Hepatocyte (in vitro differentiated cells): ENCODE measurements around the gene ABCB10. TPM values are rescaled to one million over a fixed set of nuclear protein-coding genes. Genes with fewer than 3 reads are reported as not detected.

ENCODE experiments used
- DNase-seq: peaks from one replicate; pipeline ENCODE4 v3.0.0-alpha.2; 2016; ENCODE audit warnings: low spot score
- H2AFZ ChIP-seq: fragments of 200-600 bp; sonication (generic); 2 replicates; pipeline ENCODE4 v1.6.0; 2016; ENCODE audit warnings: antibody characterized with exemption, mild to moderate bottlenecking
- H3K27ac ChIP-seq: fragments of 200-600 bp; sonication (generic); 2 replicates; pipeline ENCODE4 v1.5.1; 2016; ENCODE audit warnings: mild to moderate bottlenecking
- H3K27me3 ChIP-seq: fragments of 200-600 bp; sonication (generic); 2 replicates; pipeline ENCODE4 v1.6.1; 2016
- H3K36me3 ChIP-seq: fragments of 200-600 bp; sonication (generic); replicated peaks from 2 replicates; pipeline ENCODE4 v1.5.1; 2016; ENCODE audit warnings: low read depth; ENCODE audit not compliant: insufficient read depth
- H3K4me1 ChIP-seq: fragments of 200-600 bp; sonication (generic); 2 replicates; pipeline ENCODE4 v1.5.1; 2016; ENCODE audit warnings: mild to moderate bottlenecking, moderate library complexity; ENCODE audit not compliant: insufficient read depth
- H3K4me2 ChIP-seq: fragments of 200-600 bp; sonication (generic); 2 replicates; pipeline ENCODE4 v1.6.0; 2016
- H3K4me3 ChIP-seq: fragments of 200-600 bp; sonication (generic); 2 replicates; pipeline ENCODE4 v1.5.1; 2016; ENCODE audit warnings: mild to moderate bottlenecking
- H3K79me2 ChIP-seq: fragments of 200-600 bp; sonication (generic); 2 replicates; pipeline ENCODE4 v1.6.0; 2017; ENCODE audit warnings: mild to moderate bottlenecking
- H3K9me2 ChIP-seq: fragments of 200-600 bp; sonication (generic); replicated peaks from 2 replicates; pipeline ENCODE4 v1.6.0; 2017; ENCODE audit warnings: mild to moderate bottlenecking; ENCODE audit not compliant: insufficient read depth
- H3K9me3 ChIP-seq: fragments of 200-600 bp; sonication (generic); 2 replicates; pipeline ENCODE4 v1.5.1; 2016; ENCODE audit warnings: low read depth, mild to moderate bottlenecking
- H4K20me1 ChIP-seq: fragments of 200-600 bp; sonication (generic); 2 replicates; pipeline ENCODE4 v1.6.0; 2016; ENCODE audit warnings: mild to moderate bottlenecking; ENCODE audit not compliant: insufficient read depth, poor library complexity, severe bottlenecking
- EZH2 ChIP-seq: fragments of 200-600 bp; sonication (generic); IDR thresholded peaks from 2 replicates; pipeline ENCODE4 v1.6.1; 2016; ENCODE audit warnings: antibody characterized with exemption, mild to moderate bottlenecking, borderline replicate concordance
- EZH2phosphoT487 ChIP-seq: fragments of 200-600 bp; sonication (generic); IDR thresholded peaks from one replicate; pipeline ENCODE4 v1.6.1; 2018; ENCODE audit warnings: antibody characterized with exemption, mild to moderate bottlenecking, low read depth, moderate library complexity; ENCODE audit not compliant: unreplicated experiment, severe bottlenecking
- WGBS: methylation state at CpG from one replicate; pipeline ENCODE4 v1.1.6; 2016; ENCODE audit warnings: low lambda C conversion rate; ENCODE audit errors: missing lambda C conversion rate; 5-methylcytosine and 5-hydroxymethylcytosine counted together
- polyA plus RNA-seq: library from polyadenylated mRNA; unstranded; fragments of >200 nt; fragmentation: Nextera tagmentation; extraction: Ambion mirVana; gene quantifications from 2 replicates; pipeline ENCODE4 v1.2.1, GENCODE V29; 2016
- total RNA-seq: library from RNA; depleted of rRNA; stranded (reverse); fragments of >200 nt; gene quantifications from 2 replicates; pipeline ENCODE4 v1.2.3, GENCODE V29; 2014
- TF ChIP-seq, protein P1 (sequence below): fragments of 200-600 bp; sonication (generic); IDR thresholded peaks from 2 replicates; pipeline ENCODE4 v1.5.1; 2016; ENCODE audit warnings: antibody characterized with exemption, mild to moderate bottlenecking; ENCODE audit not compliant: poor library complexity

ABCB10 gene
- total and polyA plus RNA-seq, 2 experiments from 2014 or later, result 23.4 to 33.3 TPM

- TF ChIP-seq EZH2phosphoT487 (no peak), EZH2 (no peak)
- TF ChIP-seq, protein P1, sequence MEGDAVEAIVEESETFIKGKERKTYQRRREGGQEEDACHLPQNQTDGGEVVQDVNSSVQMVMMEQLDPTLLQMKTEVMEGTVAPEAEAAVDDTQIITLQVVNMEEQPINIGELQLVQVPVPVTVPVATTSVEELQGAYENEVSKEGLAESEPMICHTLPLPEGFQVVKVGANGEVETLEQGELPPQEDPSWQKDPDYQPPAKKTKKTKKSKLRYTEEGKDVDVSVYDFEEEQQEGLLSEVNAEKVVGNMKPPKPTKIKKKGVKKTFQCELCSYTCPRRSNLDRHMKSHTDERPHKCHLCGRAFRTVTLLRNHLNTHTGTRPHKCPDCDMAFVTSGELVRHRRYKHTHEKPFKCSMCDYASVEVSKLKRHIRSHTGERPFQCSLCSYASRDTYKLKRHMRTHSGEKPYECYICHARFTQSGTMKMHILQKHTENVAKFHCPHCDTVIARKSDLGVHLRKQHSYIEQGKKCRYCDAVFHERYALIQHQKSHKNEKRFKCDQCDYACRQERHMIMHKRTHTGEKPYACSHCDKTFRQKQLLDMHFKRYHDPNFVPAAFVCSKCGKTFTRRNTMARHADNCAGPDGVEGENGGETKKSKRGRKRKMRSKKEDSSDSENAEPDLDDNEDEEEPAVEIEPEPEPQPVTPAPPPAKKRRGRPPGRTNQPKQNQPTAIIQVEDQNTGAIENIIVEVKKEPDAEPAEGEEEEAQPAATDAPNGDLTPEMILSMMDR, result no peak
- Histone ChIP-seq H3K36me3 (no peaks in the 10 kb centered on the region), H3K9me3 (no peaks in the 10 kb centered on the region), H2AFZ (no peak overlapping the region), H3K79me2 (no peaks in the 10 kb centered on the region), H3K27ac (no peak overlapping the region), H3K9me2 (no peaks in the 10 kb centered on the region), H3K4me2 (no peak overlapping the region), H3K27me3 (no peaks in the 10 kb centered on the region), H4K20me1 (no peaks in the 10 kb centered on the region), H3K4me3 (no peak overlapping the region), H3K4me1 (no peaks in the 10 kb centered on the region)
- no peak for DNase-seq
- 92% methylated on average over 3 of the region's 3 CpGs for WGBS
Measured at GRCh38 chr1:229581485-229581884, 23.0 kb upstream of the ABCB10 start.

GRCh38 chr1:229579059-229579673 lies 20.7 kb upstream of the ABCB10 start:
- Histone ChIP-seq H3K36me3 (no peaks in the 10 kb centered on the region), H4K20me1 (no peaks in the 10 kb centered on the region), H3K27me3 (no peaks in the 10 kb centered on the region), H3K9me2 (no peaks in the 10 kb centered on the region), H3K79me2 (no peaks in the 10 kb centered on the region), H3K4me1 (no peaks in the 10 kb centered on the region), H3K4me2 (no peak overlapping the region), H3K27ac (no peak overlapping the region), H3K9me3 (no peaks in the 10 kb centered on the region), H2AFZ (no peak overlapping the region), H3K4me3 (no peak overlapping the region)
- DNase-seq, result no peak
- TF ChIP-seq, protein P1, result no peak
- no peak for TF ChIP-seq EZH2phosphoT487
- TF ChIP-seq EZH2, result no peak
- 54% methylated on average over 9 of the region's 9 CpGs for WGBS

- no peaks in the 10 kb centered on the region for H3K9me2 ChIP-seq
- H3K4me3 ChIP-seq, result no peak overlapping the region
- H4K20me1 ChIP-seq, result no peaks in the 10 kb centered on the region
- no peaks in the 10 kb centered on the region for H3K79me2 ChIP-seq
- no peaks in the 10 kb centered on the region for H3K4me1 ChIP-seq
- no peak overlapping the region for H3K4me2 ChIP-seq
- no peaks in the 10 kb centered on the region for H3K27me3 ChIP-seq
- no peak overlapping the region for H2AFZ ChIP-seq
- H3K36me3 ChIP-seq, result no peaks in the 10 kb centered on the region
- H3K27ac ChIP-seq, result no peak overlapping the region
- TF ChIP-seq, protein P1, result no peak
- no peak for TF ChIP-seq EZH2phosphoT487
- no peak for TF ChIP-seq EZH2
- no peaks in the 10 kb centered on the region for H3K9me3 ChIP-seq
- 86% methylated on average over 12 of the region's 14 CpGs for WGBS
- no peak for DNase-seq
Measured at GRCh38 chr1:229578168-229579058, 19.9 kb upstream of the ABCB10 start.
